ENCODE data around the gene TENM4.

The TENM4 gene

GRCh38 chr11:78783846-78784245 lies 657.0 kb downstream of the TENM4 start:
- Mint-ChIP-seq H3K27ac (no peak overlapping the region), H3K27me3 (peaks cover 2% of the 10 kb centered on the region), H3K4me1 (no peaks in the 10 kb centered on the region), H3K4me3 (no peak overlapping the region), H3K9me3 (no peaks in the 10 kb centered on the region), H3K36me3 (no peaks in the 10 kb centered on the region)

GRCh38 chr11:78783301-78783700 lies 657.5 kb downstream of the TENM4 start:
- Mint-ChIP-seq H3K9me3 (no peaks in the 10 kb centered on the region), H3K27me3 (peaks cover 4% of the 10 kb centered on the region), H3K27ac (no peak overlapping the region), H3K36me3 (no peaks in the 10 kb centered on the region), H3K4me3 (no peak overlapping the region), H3K4me1 (no peaks in the 10 kb centered on the region)

- no peaks in the 10 kb centered on the region for H3K9me3 Mint-ChIP-seq
- peaks cover 4% of the 10 kb centered on the region for H3K27me3 Mint-ChIP-seq
- no peaks in the 10 kb centered on the region for H3K36me3 Mint-ChIP-seq
- H3K4me1 Mint-ChIP-seq, result no peaks in the 10 kb centered on the region
- H3K4me3 Mint-ChIP-seq, result no peak overlapping the region
- H3K27ac Mint-ChIP-seq, result no peak overlapping the region
Measured at GRCh38 chr11:78782725-78783124, 658.1 kb downstream of the TENM4 start.

- peaks cover 5% of the 10 kb centered on the region for H3K27me3 Mint-ChIP-seq
- no peaks in the 10 kb centered on the region for H3K9me3 Mint-ChIP-seq
- H3K4me1 Mint-ChIP-seq, result no peaks in the 10 kb centered on the region
- H3K27ac Mint-ChIP-seq, result no peak overlapping the region
- no peak overlapping the region for H3K4me3 Mint-ChIP-seq
- no peaks in the 10 kb centered on the region for H3K36me3 Mint-ChIP-seq
Measured at GRCh38 chr11:78780889-78781288, 659.9 kb downstream of the TENM4 start.

DNA sequence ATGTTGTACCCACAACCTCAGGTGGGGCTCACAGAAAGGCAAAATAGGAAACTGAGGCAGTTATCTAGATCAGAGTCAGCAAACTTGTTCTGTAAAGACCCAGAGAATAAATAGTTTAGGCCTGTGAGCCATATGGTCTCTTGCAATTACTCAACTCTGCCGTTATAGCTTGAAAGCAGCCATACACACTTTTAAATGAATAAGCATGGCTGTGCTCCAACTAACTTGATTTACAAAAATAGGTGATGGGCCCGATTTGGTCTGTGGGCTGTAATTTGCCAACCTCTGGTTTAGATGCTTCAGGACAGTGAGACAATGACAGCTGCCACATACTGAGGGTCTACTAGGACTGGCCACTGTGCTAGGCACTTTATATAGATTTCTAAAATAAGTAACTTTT lies 667.3 kb downstream of the TENM4 start:
- peaks cover 3% of the 10 kb centered on the region for H3K27me3 Mint-ChIP-seq
- no peaks in the 10 kb centered on the region for H3K4me1 Mint-ChIP-seq
- no peak overlapping the region for H3K27ac Mint-ChIP-seq
- H3K36me3 Mint-ChIP-seq, result no peaks in the 10 kb centered on the region
- no peak overlapping the region for H3K4me3 Mint-ChIP-seq
- H3K9me3 Mint-ChIP-seq, result no peaks in the 10 kb centered on the region

DNA sequence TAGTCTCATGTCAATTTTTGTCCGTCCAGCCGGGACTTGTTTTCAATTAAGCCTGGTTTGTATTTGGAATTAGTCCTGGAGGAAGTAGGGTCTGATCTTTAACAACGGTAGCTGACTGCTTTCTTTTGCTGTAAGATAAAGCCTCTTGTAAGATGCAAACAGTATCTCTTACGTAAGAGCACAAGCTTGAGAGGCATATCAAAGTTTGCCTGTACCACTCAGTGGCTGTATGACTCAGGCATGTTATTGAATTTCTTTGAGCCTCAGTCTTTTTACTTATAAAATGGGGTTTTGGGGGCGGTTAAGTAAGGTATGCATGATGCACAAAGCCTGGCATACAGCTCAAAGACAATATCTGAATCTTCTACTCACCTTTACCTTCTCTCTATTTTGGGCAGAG lies 667.8 kb downstream of the TENM4 start:
- H3K27ac Mint-ChIP-seq, result no peak overlapping the region
- no peak overlapping the region for H3K4me3 Mint-ChIP-seq
- H3K27me3 Mint-ChIP-seq, result peaks cover 3% of the 10 kb centered on the region
- H3K36me3 Mint-ChIP-seq, result no peaks in the 10 kb centered on the region
- no peaks in the 10 kb centered on the region for H3K4me1 Mint-ChIP-seq
- no peaks in the 10 kb centered on the region for H3K9me3 Mint-ChIP-seq

DNA sequence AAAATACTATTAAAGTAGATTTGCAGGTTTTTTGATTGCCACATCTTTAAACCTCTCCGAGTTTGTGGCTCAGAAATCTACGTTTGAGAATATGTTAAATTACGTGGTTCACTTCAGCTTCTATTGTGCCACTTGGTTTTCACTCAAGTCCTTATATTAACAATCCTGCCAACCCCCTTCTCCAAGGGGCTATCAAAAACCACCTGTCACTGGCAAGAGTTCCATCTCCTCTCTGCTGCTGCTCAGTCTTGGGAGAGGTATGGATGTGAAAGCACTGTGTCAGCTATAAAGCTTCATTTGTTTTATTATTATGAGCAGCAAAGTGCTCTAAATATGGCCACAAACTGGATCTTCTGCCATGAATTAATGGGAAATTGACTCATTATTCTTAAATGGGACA lies 668.6 kb downstream of the TENM4 start:
- Mint-ChIP-seq H3K27ac (no peak overlapping the region), H3K4me1 (no peaks in the 10 kb centered on the region), H3K27me3 (peaks cover 3% of the 10 kb centered on the region), H3K4me3 (no peak overlapping the region), H3K9me3 (no peaks in the 10 kb centered on the region), H3K36me3 (no peaks in the 10 kb centered on the region)

DNA sequence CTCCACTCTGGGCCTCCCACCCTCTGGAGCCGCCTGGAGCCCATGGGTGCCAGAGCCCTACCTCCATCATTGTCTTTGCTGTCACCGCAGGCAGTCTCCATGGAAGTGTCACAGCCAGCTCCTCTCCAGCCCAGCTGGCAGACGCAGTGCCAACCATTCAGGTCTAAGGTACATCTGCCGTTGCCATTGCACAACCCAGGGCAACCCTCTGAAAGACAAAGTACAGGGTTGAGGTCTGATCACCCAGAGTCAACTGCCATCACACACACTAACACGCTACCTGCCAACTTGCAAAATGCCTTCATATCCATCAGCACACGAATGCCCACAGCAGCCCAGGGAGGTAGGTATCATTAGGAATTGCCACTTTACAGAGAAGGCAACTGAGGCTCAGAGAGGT lies 669.9 kb downstream of the TENM4 start:
- H3K4me1 Mint-ChIP-seq, result no peaks in the 10 kb centered on the region
- peaks cover 2% of the 10 kb centered on the region for H3K27me3 Mint-ChIP-seq
- H3K36me3 Mint-ChIP-seq, result no peaks in the 10 kb centered on the region
- no peak overlapping the region for H3K4me3 Mint-ChIP-seq
- H3K9me3 Mint-ChIP-seq, result no peaks in the 10 kb centered on the region
- no peak overlapping the region for H3K27ac Mint-ChIP-seq

GRCh38 chr11:78768971-78769370 lies 671.9 kb downstream of the TENM4 start:
- H3K36me3 Mint-ChIP-seq, result no peaks in the 10 kb centered on the region
- no peaks in the 10 kb centered on the region for H3K9me3 Mint-ChIP-seq
- no peaks in the 10 kb centered on the region for H3K4me1 Mint-ChIP-seq
- no peak overlapping the region for H3K27ac Mint-ChIP-seq
- peaks cover 2% of the 10 kb centered on the region for H3K27me3 Mint-ChIP-seq
- no peak overlapping the region for H3K4me3 Mint-ChIP-seq

DNA sequence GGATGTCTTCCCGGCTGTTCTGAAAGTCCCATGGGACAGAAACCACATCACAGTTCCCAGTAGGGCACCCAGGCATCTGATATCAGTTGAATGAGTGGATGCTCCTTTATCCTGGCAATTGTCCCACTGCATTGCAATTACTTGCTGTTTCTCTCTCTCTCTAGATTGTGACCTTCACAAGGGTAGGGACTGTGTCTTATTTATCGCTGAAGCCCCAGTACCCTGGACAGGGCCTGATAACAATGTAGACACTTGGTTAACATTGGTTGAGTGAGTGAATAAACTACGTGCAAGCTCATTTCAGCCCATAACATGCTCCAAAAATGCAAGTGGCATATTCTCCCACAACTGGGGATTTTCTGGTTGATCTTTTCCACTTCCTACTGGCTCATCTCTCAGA lies 672.5 kb downstream of the TENM4 start:
- Mint-ChIP-seq H3K27ac (no peak overlapping the region), H3K27me3 (peaks cover 2% of the 10 kb centered on the region), H3K4me1 (no peaks in the 10 kb centered on the region), H3K9me3 (no peaks in the 10 kb centered on the region), H3K4me3 (no peak overlapping the region), H3K36me3 (no peaks in the 10 kb centered on the region)

GRCh38 chr11:78767027-78767932 lies 673.5 kb downstream of the TENM4 start:
- H3K4me3 Mint-ChIP-seq, result no peak overlapping the region
- H3K4me1 Mint-ChIP-seq, result no peaks in the 10 kb centered on the region
- no peaks in the 10 kb centered on the region for H3K36me3 Mint-ChIP-seq
- H3K27me3 Mint-ChIP-seq, result peaks cover 1% of the 10 kb centered on the region
- no peaks in the 10 kb centered on the region for H3K9me3 Mint-ChIP-seq
- no peak overlapping the region for H3K27ac Mint-ChIP-seq

GRCh38 chr11:78764946-78765345 lies 675.9 kb downstream of the TENM4 start:
- H3K27ac Mint-ChIP-seq, result no peak overlapping the region
- H3K9me3 Mint-ChIP-seq, result no peaks in the 10 kb centered on the region
- H3K4me1 Mint-ChIP-seq, result no peaks in the 10 kb centered on the region
- H3K27me3 Mint-ChIP-seq, result peaks cover 4% of the 10 kb centered on the region
- H3K4me3 Mint-ChIP-seq, result no peak overlapping the region
- H3K36me3 Mint-ChIP-seq, result no peaks in the 10 kb centered on the region

DNA sequence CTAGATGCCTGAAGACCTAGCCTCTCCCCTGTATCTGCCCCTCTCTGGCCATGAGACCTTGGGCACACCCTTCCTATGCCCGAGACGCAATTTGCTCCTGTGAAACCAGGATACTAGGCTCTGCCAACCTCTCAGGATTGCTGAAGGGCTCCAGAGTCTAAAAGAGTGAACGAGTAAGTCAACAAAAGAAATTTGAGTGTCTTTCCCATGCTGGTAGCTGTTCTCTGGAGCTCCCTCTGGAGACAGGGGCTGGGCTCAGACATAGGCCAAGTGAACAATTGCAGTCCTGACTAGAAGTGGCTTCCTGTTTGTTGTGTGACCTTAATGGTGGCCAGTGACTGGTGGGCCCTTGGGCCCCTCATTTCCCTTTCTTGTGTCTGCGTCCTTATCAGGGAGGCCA lies 677.2 kb downstream of the TENM4 start:
- H3K4me1 Mint-ChIP-seq, result no peaks in the 10 kb centered on the region
- H3K27me3 Mint-ChIP-seq, result peaks cover 4% of the 10 kb centered on the region
- H3K36me3 Mint-ChIP-seq, result no peaks in the 10 kb centered on the region
- H3K27ac Mint-ChIP-seq, result no peak overlapping the region
- H3K4me3 Mint-ChIP-seq, result no peak overlapping the region
- H3K9me3 Mint-ChIP-seq, result no peaks in the 10 kb centered on the region

DNA sequence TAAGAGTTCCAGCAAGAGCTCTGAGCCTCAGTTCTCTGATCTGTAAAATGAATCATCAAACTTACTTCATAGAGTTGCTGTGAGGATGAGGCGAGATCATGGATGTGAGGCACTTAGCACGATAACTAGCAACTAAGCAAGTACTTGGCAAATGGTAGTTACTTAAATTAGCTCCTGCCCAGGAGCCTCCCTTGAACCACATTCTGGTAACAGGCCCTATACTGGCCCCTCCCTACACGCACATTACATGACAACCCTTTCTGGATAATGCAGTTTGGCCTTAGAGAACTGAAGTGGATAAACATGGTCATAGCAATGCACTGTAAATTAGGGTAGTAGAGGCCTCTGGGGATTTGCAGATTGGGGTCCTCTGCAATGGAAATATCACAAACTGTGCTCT lies 678.7 kb downstream of the TENM4 start:
- H3K27me3 Mint-ChIP-seq, result peaks cover 4% of the 10 kb centered on the region
- H3K36me3 Mint-ChIP-seq, result no peaks in the 10 kb centered on the region
- H3K4me3 Mint-ChIP-seq, result no peak overlapping the region
- H3K27ac Mint-ChIP-seq, result no peak overlapping the region
- no peaks in the 10 kb centered on the region for H3K9me3 Mint-ChIP-seq
- H3K4me1 Mint-ChIP-seq, result no peaks in the 10 kb centered on the region

DNA sequence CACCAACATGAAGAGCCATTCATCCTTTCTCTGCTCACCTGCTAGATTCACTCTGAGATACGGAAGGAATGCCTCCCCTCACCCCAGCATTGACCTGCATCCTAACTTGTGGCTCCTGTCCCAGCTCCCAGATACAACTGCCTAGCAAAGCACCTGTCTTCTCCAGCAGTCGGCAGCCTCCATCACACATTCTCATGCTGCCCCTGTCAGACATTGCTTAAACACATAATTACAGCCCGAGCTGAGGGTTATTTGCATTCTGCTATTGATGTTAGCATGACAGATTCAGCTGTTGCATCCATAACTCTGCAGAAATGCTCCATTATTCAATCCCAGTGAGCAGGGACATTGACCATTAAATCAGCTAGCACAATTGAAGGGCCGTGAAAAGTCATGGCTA lies 681.8 kb downstream of the TENM4 start:
- peaks cover 4% of the 10 kb centered on the region for H3K27me3 Mint-ChIP-seq
- H3K36me3 Mint-ChIP-seq, result no peaks in the 10 kb centered on the region
- H3K4me3 Mint-ChIP-seq, result no peak overlapping the region
- no peaks in the 10 kb centered on the region for H3K4me1 Mint-ChIP-seq
- no peak overlapping the region for H3K27ac Mint-ChIP-seq
- no peaks in the 10 kb centered on the region for H3K9me3 Mint-ChIP-seq

GRCh38 chr11:78753297-78753696 lies 687.5 kb downstream of the TENM4 start:
- Mint-ChIP-seq H3K27ac (no peak overlapping the region), H3K9me3 (no peaks in the 10 kb centered on the region), H3K36me3 (no peaks in the 10 kb centered on the region), H3K4me3 (no peak overlapping the region), H3K4me1 (no peaks in the 10 kb centered on the region), H3K27me3 (peaks cover 2% of the 10 kb centered on the region)

- peaks cover 2% of the 10 kb centered on the region for H3K27me3 Mint-ChIP-seq
- H3K27ac Mint-ChIP-seq, result no peak overlapping the region
- H3K4me3 Mint-ChIP-seq, result no peak overlapping the region
- H3K4me1 Mint-ChIP-seq, result no peaks in the 10 kb centered on the region
- H3K9me3 Mint-ChIP-seq, result no peaks in the 10 kb centered on the region
- H3K36me3 Mint-ChIP-seq, result no peaks in the 10 kb centered on the region
Measured at GRCh38 chr11:78752494-78752893, 688.3 kb downstream of the TENM4 start.
